ENCODE data around the gene GTF3C4.
"Not testable (repeated sequence)": the region's sequence is repeated elsewhere in the genome, so short reads cannot be mapped to it uniquely, and the experiment has no call there.

The GTF3C4 gene

GRCh38 chr9:132703336-132703735 lies 33.1 kb downstream of the GTF3C4 start:
- no peak for DNase-seq

DNA sequence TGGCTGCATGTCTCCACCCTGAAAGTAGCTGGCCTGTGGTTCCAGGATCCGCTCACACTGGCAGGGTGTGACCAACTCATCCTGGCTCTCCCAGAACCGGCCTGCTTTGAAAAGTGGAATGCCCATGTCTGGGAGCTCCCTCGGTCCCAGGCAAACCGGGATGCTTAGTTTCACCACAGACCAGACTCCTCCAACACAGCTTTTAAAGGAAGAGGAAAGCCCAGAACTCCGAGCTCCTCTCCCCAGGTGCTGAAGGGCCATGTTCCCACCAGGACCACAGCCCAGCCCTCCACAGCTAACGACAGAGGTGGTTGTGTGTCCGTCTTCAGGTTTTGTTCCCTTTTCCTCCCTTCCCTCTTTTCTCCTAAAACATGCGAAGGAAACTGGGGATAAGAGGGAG lies 38.0 kb downstream of the GTF3C4 start:
- no peak for DNase-seq

DNA sequence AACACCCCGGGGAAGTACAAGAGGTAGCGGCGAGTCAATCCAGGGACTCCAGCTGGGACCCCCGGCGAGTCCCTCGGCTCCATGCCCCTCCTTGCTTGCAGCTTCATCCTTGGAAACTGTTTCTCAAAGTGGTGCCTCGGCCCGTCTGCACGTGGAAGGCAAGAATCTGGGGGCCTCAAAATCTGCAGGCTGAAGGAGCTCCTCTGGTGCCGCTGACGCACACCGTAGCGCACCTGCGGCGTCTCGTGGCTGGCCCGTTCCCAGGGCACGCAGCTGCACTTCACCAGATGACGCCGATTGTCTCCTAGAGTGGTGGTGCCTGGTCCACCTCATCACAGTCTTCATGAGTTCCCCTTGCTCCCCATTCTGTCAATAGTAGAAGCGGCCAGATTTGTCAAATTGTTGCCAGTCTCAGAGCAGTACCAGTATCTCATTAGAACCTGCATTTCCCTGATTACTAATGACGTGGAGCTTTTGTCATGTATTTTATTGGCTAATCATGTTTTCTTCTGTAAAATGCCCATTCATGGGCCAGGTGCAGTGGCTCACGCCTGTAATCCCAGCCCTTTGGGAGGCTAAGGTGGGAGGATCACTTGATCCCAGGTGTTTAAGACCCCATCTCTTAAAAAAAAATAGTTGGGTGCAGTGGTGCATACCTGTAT lies 38.6 kb downstream of the GTF3C4 start:
- DNase-seq = no peak

DNA sequence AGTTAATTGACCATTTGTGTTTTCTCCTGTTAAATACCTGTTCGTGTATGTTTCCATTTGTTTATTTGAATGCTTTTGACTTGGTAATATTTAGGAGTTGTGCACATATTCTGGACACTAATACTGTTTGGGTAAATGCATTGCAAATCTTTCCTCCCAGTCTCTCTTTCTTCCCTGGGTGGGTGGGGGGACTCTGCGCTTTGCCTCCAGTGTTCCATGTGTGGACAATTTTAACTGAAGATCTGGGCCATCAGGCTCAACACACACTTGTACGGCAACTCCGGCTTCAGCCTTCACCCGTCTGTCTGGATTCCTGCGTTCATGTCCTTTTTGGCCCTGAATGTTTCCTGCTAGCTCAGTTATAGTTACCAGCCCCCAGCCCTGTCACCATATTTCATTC lies 40.1 kb downstream of the GTF3C4 start:
- DNase-seq = no peak

DNA sequence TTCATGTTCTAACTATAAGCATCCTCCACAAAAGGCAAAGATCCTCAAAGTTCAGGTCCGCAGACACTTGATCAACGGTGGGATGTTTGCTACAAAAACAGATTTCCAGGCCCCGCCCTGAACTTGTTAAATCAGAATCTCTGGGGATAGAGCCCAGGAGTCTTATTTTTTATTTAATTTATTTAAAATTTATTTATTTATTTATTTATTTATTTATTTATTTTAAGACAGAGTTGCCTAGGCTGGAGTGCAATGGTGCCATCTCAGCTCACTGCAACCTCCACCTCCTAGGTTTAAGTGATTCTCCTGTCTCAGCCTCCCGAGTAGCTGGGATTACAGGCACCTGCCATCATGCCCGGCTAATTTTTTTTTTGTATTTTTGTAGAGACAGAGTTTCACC lies 40.9 kb downstream of the GTF3C4 start:
- not testable (repeated sequence) for DNase-seq

- no peak for DNase-seq
Observed at GRCh38 chr9:132711846-132712245, 41.6 kb downstream of the GTF3C4 start.

- no peak for DNase-seq
Observed at GRCh38 chr9:132712753-132713152, 42.5 kb downstream of the GTF3C4 start.

DNA sequence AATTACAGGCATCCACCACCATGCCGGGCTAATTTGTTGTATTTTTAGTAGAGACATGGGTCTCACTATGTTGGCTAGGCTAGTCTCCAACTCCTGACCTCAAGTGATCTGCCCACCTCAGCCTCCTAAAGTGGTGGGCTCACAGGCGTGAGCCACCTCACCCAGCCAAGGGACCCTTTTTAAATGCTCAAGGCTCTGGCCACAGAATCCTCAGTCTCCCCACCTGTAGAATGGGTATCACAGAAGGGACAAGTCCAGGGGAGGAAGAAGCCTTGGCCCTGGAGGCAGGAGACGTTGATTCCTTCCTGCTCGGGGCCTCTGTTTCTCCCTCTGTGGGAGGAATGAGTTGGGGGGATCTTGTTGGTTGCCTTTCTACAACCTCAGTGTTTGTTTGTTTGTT lies 45.7 kb downstream of the GTF3C4 start:
- DNase-seq = no peak

DNA sequence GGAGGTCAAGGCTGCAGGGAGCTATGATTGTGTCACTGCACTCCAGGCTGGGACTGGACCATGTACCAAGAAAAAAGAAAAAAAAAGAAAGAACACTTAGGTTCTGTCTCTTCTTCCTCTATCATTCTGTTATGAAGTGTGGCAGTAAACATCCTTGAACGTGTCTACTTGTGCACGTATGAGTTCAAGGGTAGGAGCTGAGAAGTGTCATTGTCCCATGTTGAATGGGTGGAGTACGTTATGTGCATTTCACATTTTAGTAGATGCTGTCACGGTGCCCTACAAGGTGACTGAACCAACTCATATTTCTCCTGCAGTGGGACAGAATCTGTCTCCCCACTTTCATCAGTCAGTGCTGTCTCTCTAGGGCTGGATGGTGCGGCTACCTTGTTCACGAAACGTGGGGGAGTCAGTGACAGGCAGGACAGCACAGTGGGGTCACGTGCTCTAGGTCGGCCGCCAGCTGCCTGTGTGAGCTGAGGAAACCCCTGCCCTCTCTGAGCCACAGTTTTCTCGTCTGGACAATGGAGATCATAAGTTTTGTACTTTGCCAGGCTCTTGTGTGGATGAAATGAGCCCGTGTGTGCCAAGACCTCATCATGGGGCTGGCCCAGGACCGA lies 47.2 kb downstream of the GTF3C4 start:
- no peak for DNase-seq

GRCh38 chr9:132718381-132718928 lies 48.2 kb downstream of the GTF3C4 start:
- not testable (repeated sequence) for DNase-seq

- DNase-seq = no peak
Observed at GRCh38 chr9:132721661-132722060, 51.4 kb downstream of the GTF3C4 start.

DNA sequence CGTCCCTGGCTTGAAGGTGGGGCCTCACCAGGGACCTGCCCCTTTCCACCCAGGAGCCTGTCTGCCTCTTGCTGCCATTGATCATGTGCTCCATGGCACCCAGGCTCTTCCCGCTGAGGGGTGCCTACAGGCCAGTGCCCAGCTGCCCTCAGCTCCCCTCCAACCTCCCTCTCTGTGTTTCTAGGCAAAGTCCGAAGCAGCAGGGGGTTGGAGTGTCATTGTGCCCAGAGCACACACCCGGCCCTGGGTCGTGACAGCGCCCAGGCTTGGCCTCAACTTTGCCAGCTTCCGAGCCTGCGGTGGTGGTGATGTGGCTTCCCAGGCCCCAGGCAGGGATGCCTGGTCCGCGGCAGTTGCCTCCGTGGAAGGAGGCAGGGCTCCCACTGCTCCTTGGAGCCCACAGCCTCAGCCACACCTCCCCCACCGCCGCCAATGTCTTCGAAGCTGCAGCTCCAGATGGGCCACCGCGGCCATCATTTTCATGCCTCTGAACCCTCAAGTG lies 52.4 kb downstream of the GTF3C4 start:
- no peak for DNase-seq

DNA sequence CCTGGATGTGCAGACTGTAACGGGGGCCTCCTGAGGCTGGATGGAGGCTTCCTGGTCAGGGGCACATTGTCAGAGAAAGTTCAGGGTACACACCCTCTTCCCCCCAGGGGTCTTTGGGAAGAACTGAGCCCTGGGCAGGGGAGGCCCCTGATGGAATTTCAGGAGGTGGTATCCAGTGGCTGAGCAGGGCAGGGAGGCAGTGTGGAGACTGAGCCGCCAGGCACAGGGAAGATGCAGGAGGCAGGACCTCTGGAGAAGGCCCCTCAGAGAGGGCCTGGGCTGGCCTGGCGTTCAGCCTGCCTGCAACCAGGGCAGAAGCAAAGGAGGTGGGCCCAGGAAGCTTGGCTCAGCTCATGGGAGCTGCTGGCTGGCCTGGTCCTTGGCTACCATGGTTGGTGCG lies 53.5 kb downstream of the GTF3C4 start:
- DNase-seq = no peak

DNA sequence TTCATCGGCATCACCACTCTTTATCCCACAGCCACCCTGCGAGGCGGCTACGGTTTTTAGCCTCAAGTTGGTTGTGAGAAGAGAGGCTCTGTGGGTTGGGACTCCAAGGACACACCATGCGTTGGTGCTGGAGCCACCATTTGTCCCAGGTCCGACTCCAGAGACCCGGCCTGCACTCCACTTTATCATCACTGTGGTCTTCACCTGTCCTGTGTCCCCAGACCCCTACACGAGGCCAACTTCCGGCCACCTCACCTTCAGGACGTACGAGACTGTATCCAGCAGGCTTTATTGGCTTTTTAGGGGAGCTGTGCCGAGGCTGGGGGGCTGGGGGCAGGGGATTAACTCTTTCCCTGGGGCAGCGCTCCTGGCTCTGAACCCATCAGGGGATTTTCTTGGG lies 55.0 kb downstream of the GTF3C4 start:
- no peak for DNase-seq

- DNase-seq = no peak
Observed at GRCh38 chr9:132726576-132727130, 56.4 kb downstream of the GTF3C4 start.

DNA sequence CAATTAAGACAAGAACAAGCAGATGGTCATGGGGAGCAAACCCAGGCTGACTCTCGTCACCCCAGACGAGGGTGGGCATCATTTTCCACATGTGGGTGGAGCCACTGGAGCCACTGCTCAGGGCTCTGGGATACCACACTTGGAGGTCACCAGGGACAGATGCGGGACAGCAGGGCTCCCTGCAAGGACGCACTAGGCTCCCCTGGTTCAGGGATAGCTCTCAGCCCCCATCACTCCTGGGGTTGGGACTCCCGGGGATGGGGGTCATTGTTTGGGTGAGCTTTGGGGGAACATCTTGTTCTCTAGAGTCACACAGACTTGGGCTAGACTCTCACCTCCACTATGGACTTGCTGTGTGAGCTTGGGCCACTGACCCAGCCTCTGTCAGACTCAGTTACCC lies 57.8 kb downstream of the GTF3C4 start:
- no peak for DNase-seq

DNA sequence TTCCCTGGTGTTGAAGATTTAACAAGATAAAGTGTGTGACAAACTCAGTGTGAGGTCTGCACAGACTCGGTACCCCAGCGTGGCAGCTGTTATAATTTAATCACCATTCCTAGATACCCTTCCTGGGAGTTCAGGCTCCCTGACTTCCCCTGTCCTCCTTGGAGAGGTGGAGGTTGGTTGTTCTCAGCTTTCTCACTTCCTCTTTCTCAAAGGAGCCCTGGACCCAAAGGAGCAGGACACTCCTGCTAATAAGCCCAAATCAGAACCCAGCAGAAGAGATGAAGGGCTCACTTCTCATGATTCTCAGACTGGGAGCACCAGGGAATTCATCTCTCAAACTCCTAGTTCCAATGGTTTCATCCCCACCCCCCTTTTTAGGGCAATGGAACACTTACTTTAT lies 58.2 kb downstream of the GTF3C4 start:
- DNase-seq = no peak

DNA sequence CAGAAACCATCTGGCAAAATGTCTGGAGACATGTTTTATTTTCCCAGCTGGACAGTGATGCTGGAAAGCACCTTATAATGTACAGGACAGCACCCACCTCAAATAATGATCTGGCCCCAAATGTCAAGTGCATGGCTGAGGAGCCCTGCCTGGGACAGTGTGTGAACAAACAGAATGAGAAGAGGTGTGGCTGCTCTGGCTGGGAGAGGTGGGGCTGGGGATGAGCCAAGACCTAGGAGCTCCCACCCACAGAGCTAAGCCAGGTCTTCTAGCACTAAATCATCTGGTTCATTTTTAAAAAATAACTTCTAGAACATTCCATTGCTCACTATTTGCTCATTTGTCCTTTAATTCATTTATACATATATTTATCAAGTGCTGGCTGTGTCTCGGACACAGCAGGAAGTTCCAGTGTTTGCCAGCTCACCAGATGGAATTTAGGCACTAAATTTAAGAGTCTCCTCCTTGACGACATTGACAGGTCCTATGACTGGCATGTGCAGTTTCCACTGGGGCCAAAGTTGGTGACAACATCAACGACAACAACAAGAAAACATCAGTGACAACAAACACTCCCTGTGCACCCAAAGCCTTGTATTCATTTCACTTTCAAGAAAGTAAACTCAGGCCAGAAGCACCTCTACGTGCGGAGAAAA lies 59.1 kb downstream of the GTF3C4 start:
- no peak for DNase-seq

GRCh38 chr9:132730054-132731033 lies 60.1 kb downstream of the GTF3C4 start:
- no peak for DNase-seq

DNA sequence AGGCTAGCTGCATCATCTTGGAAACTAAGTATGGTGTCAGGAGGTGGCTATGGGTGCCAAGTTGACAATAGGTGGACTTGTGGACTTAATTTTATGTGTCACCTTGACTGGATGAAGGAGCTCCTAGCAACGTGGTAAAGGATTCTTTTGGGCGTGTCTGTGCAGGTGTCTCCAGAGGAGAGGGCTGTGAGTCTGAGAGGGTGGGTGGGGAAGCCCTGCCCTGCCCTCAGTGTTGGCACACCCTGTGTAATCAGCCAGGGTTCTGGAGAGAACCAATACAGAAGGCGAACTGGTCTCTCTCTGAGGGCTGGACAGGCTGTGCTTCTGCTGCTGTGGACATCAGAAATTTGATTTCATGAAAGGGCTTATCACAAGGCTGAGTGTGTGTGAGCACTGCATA lies 61.0 kb downstream of the GTF3C4 start:
- DNase-seq = no peak

GRCh38 chr9:132732326-132733259 lies 62.3 kb downstream of the GTF3C4 start:
- DNase-seq = no peak

All from NCI-H2227 treated with DMSO at 0.1 percent for 48 hours (cell line).